GM18868 (cell line): Measurements from ENCODE around the gene FRMD1.

ENCODE experiments used
- ATAC-seq: cut with Tn5 transposase; IDR thresholded peaks from one replicate; pipeline ENCODE4 v1.9.1; 2021; ENCODE audit warnings: mild to moderate bottlenecking, moderate library complexity; ENCODE audit not compliant: unreplicated experiment

The FRMD1 gene

GRCh38 chr6:168096271-168096764 is 17.3 kb upstream of the FRMD1 start:
- no peak for ATAC-seq

- no peak for ATAC-seq
Measured at GRCh38 chr6:168095716-168096250, 16.8 kb upstream of the FRMD1 start.

- no peak for ATAC-seq
Measured at GRCh38 chr6:168095171-168095691, 16.2 kb upstream of the FRMD1 start.

GRCh38 chr6:168093634-168094033 is 14.6 kb upstream of the FRMD1 start:
- ATAC-seq, result no peak

- no peak for ATAC-seq
Measured at GRCh38 chr6:168093071-168093505, 14.1 kb upstream of the FRMD1 start.

GRCh38 chr6:168092541-168092940 is 13.5 kb upstream of the FRMD1 start:
- no peak for ATAC-seq

GRCh38 chr6:168091381-168092264 is 12.6 kb upstream of the FRMD1 start:
- ATAC-seq, result no peak

GRCh38 chr6:168090706-168091105 is 11.7 kb upstream of the FRMD1 start:
- ATAC-seq, result no peak

- ATAC-seq, result no peak
Measured at GRCh38 chr6:168090064-168090690, 11.2 kb upstream of the FRMD1 start.

GRCh38 chr6:168089186-168090063 is 10.4 kb upstream of the FRMD1 start:
- ATAC-seq, result no peak

GRCh38 chr6:168088161-168089053 is 9.4 kb upstream of the FRMD1 start:
- no peak for ATAC-seq

- ATAC-seq, result no peak
Measured at GRCh38 chr6:168087436-168088160, 8.6 kb upstream of the FRMD1 start.

- no peak for ATAC-seq
Measured at GRCh38 chr6:168086616-168087015, 7.6 kb upstream of the FRMD1 start.

GRCh38 chr6:168086066-168086465 is 7.1 kb upstream of the FRMD1 start:
- no peak for ATAC-seq

- no peak for ATAC-seq
Measured at GRCh38 chr6:168084465-168085160, 5.6 kb upstream of the FRMD1 start.

GRCh38 chr6:168083514-168083885 is 4.5 kb upstream of the FRMD1 start:
- no peak for ATAC-seq

GRCh38 chr6:168082860-168083513 is 4.0 kb upstream of the FRMD1 start:
- ATAC-seq, result no peak
